DND-41 (cell line): ENCODE results near the gene MPND.

Experiments
- ATAC-seq: fragments of 200-7000 bp; cut with Tn5 transposase; 3 replicates; pipeline ENCODE4 v1.9.1; 2021; ENCODE audit warnings: low read depth; ENCODE audit not compliant: insufficient read depth
- DNase-seq: peaks from one replicate; pipeline ENCODE4 v3.0.0-alpha.2; 2020
- H2AFZ ChIP-seq: 2 replicates; pipeline ENCODE4 v1.6.0; 2012; ENCODE audit warnings: low read depth, low read length
- H3K27ac ChIP-seq: 2 replicates; pipeline ENCODE4 v1.5.1; 2012; ENCODE audit warnings: low read length, inconsistent platforms
- H3K27me3 ChIP-seq: fragments of 200-600 bp; sonication (generic); 2 replicates; pipeline ENCODE4 v1.6.0; 2012; ENCODE audit warnings: low read length, mild to moderate bottlenecking, inconsistent platforms; ENCODE audit not compliant: insufficient read depth, poor library complexity
- H3K36me3 ChIP-seq: 2 replicates; pipeline ENCODE4 v1.5.1; 2012; ENCODE audit warnings: low read length, inconsistent platforms; ENCODE audit not compliant: insufficient read depth
- H3K4me1 ChIP-seq: 2 replicates; pipeline ENCODE4 v1.5.1; 2012; ENCODE audit warnings: mild to moderate bottlenecking, low read length; ENCODE audit not compliant: insufficient read depth
- H3K4me2 ChIP-seq: 2 replicates; pipeline ENCODE4 v1.6.0; 2012; ENCODE audit warnings: mild to moderate bottlenecking, moderate library complexity, low read length, inconsistent platforms; ENCODE audit not compliant: insufficient read depth
- H3K4me3 ChIP-seq, 2 experiments: fragments of 200-600 bp in 1 of 2; shearing (Covaris generic) in 1 of 2; 2 replicates each; pipeline ENCODE4 v1.5.1; 2012 to 2016; ENCODE audit warnings: inconsistent platforms in 2 of 2, low read length in 2 of 2, mild to moderate bottlenecking in 2 of 2, low read depth in 1 of 2, moderate library complexity in 1 of 2
- H3K79me2 ChIP-seq: 2 replicates; pipeline ENCODE4 v1.6.0; 2012; ENCODE audit warnings: low read length, inconsistent platforms; ENCODE audit not compliant: insufficient read depth
- H3K9ac ChIP-seq: 2 replicates; pipeline ENCODE4 v1.6.0; 2012; ENCODE audit warnings: low read depth, mild to moderate bottlenecking, inconsistent platforms, low read length, moderate library complexity
- H3K9me3 ChIP-seq: 2 replicates; pipeline ENCODE4 v1.5.1; 2012; ENCODE audit warnings: low read length, moderate library complexity, mild to moderate bottlenecking, inconsistent platforms; ENCODE audit not compliant: insufficient read depth, severe bottlenecking
- H4K20me1 ChIP-seq: 2 replicates; pipeline ENCODE4 v1.6.0; 2012; ENCODE audit warnings: low read length; ENCODE audit not compliant: insufficient read depth
- CTCF ChIP-seq: IDR thresholded peaks from 2 replicates; pipeline ENCODE4 v1.5.1; 2012; ENCODE audit warnings: borderline replicate concordance, low read length, moderate library complexity, mild to moderate bottlenecking; ENCODE audit not compliant: poor library complexity, severe bottlenecking; ENCODE audit errors: extremely low read depth
- EZH2 ChIP-seq: IDR thresholded peaks from 3 replicates; pipeline ENCODE4 v1.6.1; 2012; ENCODE audit warnings: borderline replicate concordance, low read depth, mild to moderate bottlenecking, moderate library complexity, low read length, inconsistent platforms; ENCODE audit not compliant: severe bottlenecking

MPND gene

GRCh38 chr19:4342615-4343369 lies 570 bp upstream of the MPND start:
- peak overlapping the region; percentile 58 to 94 for H3K4me3 ChIP-seq
- peaks cover 13% of the 10 kb centered on the region for H3K79me2 ChIP-seq
- H3K4me1 ChIP-seq = peaks cover 42% of the 10 kb centered on the region
- peak; percentile 95 for TF ChIP-seq EZH2
- peak; percentile 51 for TF ChIP-seq CTCF
- H3K27me3 ChIP-seq = no peaks in the 10 kb centered on the region
- peak overlapping the region; percentile 81 for H3K9ac ChIP-seq
- H3K27ac ChIP-seq = peak overlapping the region; percentile 92
- ATAC-seq (peak; percentile 91), DNase-seq (peak; percentile 98)
- H3K36me3 ChIP-seq = peaks cover 22% of the 10 kb centered on the region
- peak overlapping the region; percentile 99 for H3K4me2 ChIP-seq
- no peaks in the 10 kb centered on the region for H3K9me3 ChIP-seq
- H4K20me1 ChIP-seq = peaks cover 9% of the 10 kb centered on the region; the same call in 1 of the 2 replicates
- peak overlapping the region; percentile 99 for H2AFZ ChIP-seq

- Histone ChIP-seq H3K36me3 (peaks cover 36% of the 10 kb centered on the region), H3K4me1 (peaks cover 29% of the 10 kb centered on the region), H3K79me2 (peaks cover 13% of the 10 kb centered on the region), H4K20me1 (peaks cover 14% of the 10 kb centered on the region), H3K9ac (no peak overlapping the region), H3K9me3 (no peaks in the 10 kb centered on the region), H2AFZ (no peak overlapping the region), H3K27me3 (no peaks in the 10 kb centered on the region), H3K4me3 (no peak overlapping the region), H3K27ac (no peak overlapping the region), H3K4me2 (peak overlapping the region; percentile 12; the same call in 1 of the 2 replicates)
- DNase-seq (no peak), ATAC-seq (no peak)
- no peak for TF ChIP-seq EZH2
- no peak for TF ChIP-seq CTCF
Measured at GRCh38 chr19:4345342-4346019, 2.1 kb downstream of the MPND start.

GRCh38 chr19:4346020-4346383 lies 2.6 kb downstream of the MPND start:
- Histone ChIP-seq H3K27me3 (no peaks in the 10 kb centered on the region), H3K4me2 (peak overlapping the region; percentile 12; the same call in 1 of the 2 replicates), H4K20me1 (peaks cover 15% of the 10 kb centered on the region), H3K79me2 (peaks cover 13% of the 10 kb centered on the region), H2AFZ (no peak overlapping the region), H3K9ac (no peak overlapping the region), H3K27ac (no peak overlapping the region), H3K9me3 (no peaks in the 10 kb centered on the region), H3K4me3 (no peak overlapping the region), H3K36me3 (peaks cover 39% of the 10 kb centered on the region), H3K4me1 (peaks cover 29% of the 10 kb centered on the region)
- ATAC-seq (no peak), DNase-seq (no peak)
- TF ChIP-seq CTCF (no peak), EZH2 (no peak)
